ENCODE measurements around the gene CCL11.
"Not testable (repeated sequence)": the region's sequence is repeated elsewhere in the genome, so short reads cannot be mapped to it uniquely, and the experiment has no call there.

CCL11 gene

DNA sequence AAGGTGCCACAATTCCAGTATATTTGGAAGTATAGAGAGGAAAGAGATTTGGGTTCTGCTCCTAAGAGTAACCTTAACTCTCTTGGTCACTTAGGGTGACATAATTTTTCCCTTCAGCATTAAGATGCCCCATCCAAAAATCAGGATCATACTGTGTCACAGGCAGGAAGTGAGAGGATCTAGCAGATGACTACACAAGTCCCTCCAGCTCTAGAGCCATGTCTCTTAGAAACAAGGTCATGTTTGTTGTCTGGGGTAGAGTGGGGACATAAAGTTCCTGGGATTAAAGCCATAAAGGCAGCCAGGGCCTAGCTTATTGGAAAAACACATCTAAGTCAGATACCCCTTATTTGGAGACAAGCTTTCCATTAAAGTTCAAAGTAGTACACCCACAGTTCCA is 36.4 kb downstream of the CCL11 start:
- Histone ChIP-seq H3K36me3 (ENCODE audit: control insufficient read depth in 2 of 2, insufficient read depth in 2 of 2, low read length in 2 of 2) (no peaks in the 10 kb centered on the region), H3K9me3 (ENCODE audit: control insufficient read depth in 2 of 2, low read length in 2 of 2) (no peaks in the 10 kb centered on the region), H3K4me3 (ENCODE audit: low read length in 2 of 2) (no peak overlapping the region), H3K27me3 (ENCODE audit: control insufficient read depth in 2 of 2, insufficient read depth in 2 of 2, low read length in 2 of 2) (no peaks in the 10 kb centered on the region), H3K9ac (ENCODE audit: low read depth in 1 of 2, low read length in 2 of 2) (no peak overlapping the region), H3K27ac (ENCODE audit: low read depth in 2 of 2, low read length in 2 of 2) (peak overlapping the region; percentile 32 to 47), H3K4me1 (ENCODE audit: control insufficient read depth in 2 of 2, insufficient read depth in 2 of 2, low read length in 2 of 2) (no peaks in the 10 kb centered on the region)

DNA sequence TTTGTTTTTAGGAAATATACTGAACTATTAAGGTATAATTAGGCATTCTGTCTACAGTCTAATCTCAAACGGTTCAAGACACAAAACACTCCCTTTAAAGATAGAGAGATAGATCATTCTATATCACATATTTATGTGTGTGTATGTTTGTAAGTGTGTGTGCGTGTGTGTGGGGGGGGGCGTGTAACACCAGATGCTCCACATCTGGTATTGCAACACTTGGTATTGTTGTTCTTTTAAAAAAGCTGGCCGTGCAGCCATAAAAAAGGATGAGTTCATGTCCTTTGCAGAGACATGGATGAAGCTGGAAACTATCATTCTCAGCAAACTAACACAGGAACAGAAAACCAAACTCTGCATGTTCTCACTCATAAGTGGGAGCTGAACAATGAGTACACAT is 42.0 kb downstream of the CCL11 start:
- not testable (repeated sequence) for H3K36me3 ChIP-seq (ENCODE audit: control insufficient read depth in 2 of 2, insufficient read depth in 2 of 2, low read length in 2 of 2); H3K4me1 ChIP-seq (ENCODE audit: control insufficient read depth in 2 of 2, insufficient read depth in 2 of 2, low read length in 2 of 2); H3K9ac ChIP-seq (ENCODE audit: low read depth in 1 of 2, low read length in 2 of 2); H3K27me3 ChIP-seq (ENCODE audit: control insufficient read depth in 2 of 2, insufficient read depth in 2 of 2, low read length in 2 of 2); H3K27ac ChIP-seq (ENCODE audit: low read depth in 2 of 2, low read length in 2 of 2); H3K4me3 ChIP-seq (ENCODE audit: low read length in 2 of 2); H3K9me3 ChIP-seq (ENCODE audit: control insufficient read depth in 2 of 2, low read length in 2 of 2)

DNA sequence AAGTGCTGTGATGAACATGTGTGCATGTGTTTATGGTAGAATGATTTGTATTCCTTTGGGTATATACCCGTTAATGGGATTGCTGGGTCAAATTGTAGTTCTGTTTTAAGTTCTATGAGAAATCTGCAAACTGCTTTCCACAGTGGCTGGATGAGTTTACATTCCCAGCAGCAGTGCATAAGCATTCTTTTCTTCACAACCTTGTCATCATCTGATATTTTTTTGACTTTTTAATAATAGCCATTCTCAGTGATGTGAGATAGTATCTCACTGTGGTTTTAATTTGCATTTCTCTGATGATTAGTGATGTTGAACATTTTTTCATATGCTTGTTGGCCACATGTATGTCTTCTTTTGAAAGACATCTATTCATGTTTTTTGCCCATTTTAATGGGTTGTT is 52.2 kb downstream of the CCL11 start:
- H3K4me3 ChIP-seq (ENCODE audit: low read length in 2 of 2) = no peak overlapping the region
- H3K4me1 ChIP-seq (ENCODE audit: control insufficient read depth in 2 of 2, insufficient read depth in 2 of 2, low read length in 2 of 2) = no peaks in the 10 kb centered on the region
- no peak overlapping the region for H3K9ac ChIP-seq (ENCODE audit: low read depth in 1 of 2, low read length in 2 of 2)
- H3K36me3 ChIP-seq (ENCODE audit: control insufficient read depth in 2 of 2, insufficient read depth in 2 of 2, low read length in 2 of 2) = no peaks in the 10 kb centered on the region
- H3K27ac ChIP-seq (ENCODE audit: low read depth in 2 of 2, low read length in 2 of 2) = no peak overlapping the region
- H3K27me3 ChIP-seq (ENCODE audit: control insufficient read depth in 2 of 2, insufficient read depth in 2 of 2, low read length in 2 of 2) = no peaks in the 10 kb centered on the region
- H3K9me3 ChIP-seq (ENCODE audit: control insufficient read depth in 2 of 2, low read length in 2 of 2) = no peaks in the 10 kb centered on the region

Measured in mucosa of rectum (tissue), 2 donors.